ENCODE data around the gene SIGLEC1. TPM values are rescaled to one million over a fixed set of nuclear protein-coding genes. Genes with fewer than 3 reads are reported as not detected.

The SIGLEC1 gene
- total and polyA plus RNA-seq, 2 of the 8 experiments (the other 6 are each of a cell fraction or from before 2014, with no cell fraction given) = 0.02 TPM; not detected in 1

GRCh38 chr20:3747471-3747870 is 35.1 kb upstream of the SIGLEC1 start:
- no peak overlapping the region for H3K14ac ChIP-seq (ENCODE audit: insufficient read length)
- peak overlapping the region; percentile 37 for H3K56ac ChIP-seq (replicated peaks; ENCODE audit: insufficient read length, low read depth, low read length)
- H3K4me2 ChIP-seq (ENCODE audit: insufficient read depth in 1 of 2, low read depth in 2 of 2, low read length in 2 of 2) = no peak overlapping the region
- DNase-seq (ENCODE audit: low read depth in 1 of 2, low spot score in 2 of 2) (no peak), FAIRE-seq (no peak)
- no peak overlapping the region for H3K4me3 ChIP-seq (ENCODE audit: extremely low read depth in 1 of 4, insufficient read depth in 2 of 4, low read depth in 3 of 4, low read length in 4 of 4)
- H4K8ac ChIP-seq (ENCODE audit: extremely low read depth, insufficient read depth, low read length) = no peak overlapping the region
- no peak overlapping the region for H3K4ac ChIP-seq (replicated peaks; ENCODE audit: insufficient read length, low read depth, low read length)
- peaks cover 4 to 26% (median 22%) of the 10 kb centered on the region in 4 experiments for H3K27me3 ChIP-seq (replicated peaks in 1 of 4; ENCODE audit: control insufficient read depth in 3 of 4, extremely low read depth in 1 of 4, insufficient read depth in 3 of 4, low read length in 3 of 4)
- H3K23me2 ChIP-seq (ENCODE audit: low read depth, low read length) = peaks cover 24% of the 10 kb centered on the region
- H2BK5ac ChIP-seq (ENCODE audit: low read depth, low read length) = no peak overlapping the region
- H2BK20ac ChIP-seq (ENCODE audit: low read length) = no peak overlapping the region
- H3K27ac ChIP-seq (ENCODE audit: low read depth, low read length) = no peak overlapping the region
- H3K9ac ChIP-seq (replicated peaks in 1 of 4; ENCODE audit: extremely low read depth in 1 of 4, low read depth in 3 of 4, low read length in 3 of 4) = no peak overlapping the region
- no peak overlapping the region for H2AK5ac ChIP-seq (ENCODE audit: low read depth, low read length)
- H3K9me3 ChIP-seq (ENCODE audit: insufficient read depth in 2 of 2, low read depth in 1 of 2, low read length in 1 of 2) = no peaks in the 10 kb centered on the region
- H4K20me1 ChIP-seq (replicated peaks in 1 of 2; ENCODE audit: control insufficient read depth in 1 of 2, insufficient read depth in 2 of 2, low read length in 2 of 2) = peaks cover under 1 to 8% of the 10 kb centered on the region in 2 experiments
- H3K36me3 ChIP-seq (ENCODE audit: control insufficient read depth in 2 of 4, insufficient read depth in 4 of 4, low read length in 3 of 4) = no peaks in the 10 kb centered on the region; a peak in 1 of 8 replicates
- H4K91ac ChIP-seq (replicated peaks; ENCODE audit: insufficient read length, low read length) = no peak overlapping the region
- POLR2A ChIA-PET (ENCODE audit: partially characterized antibody) = interaction anchor here (0.8 to 1.6 kb wide), 4 partner anchors 14 to 74 kb away, joined by 3 to 6 read pairs (median 4); no protein-coding TSS in a partner anchor
- H3K4me1 ChIP-seq (replicated peaks in 1 of 4; ENCODE audit: control insufficient read depth in 3 of 4, insufficient read depth in 4 of 4, low read length in 3 of 4) = peaks cover 0 to 22% (median 8%) of the 10 kb centered on the region in 4 experiments; a peak in 5 of 7 replicates
- 87% methylated on average over 2 of the region's 2 CpGs; no CpG with 5 or more reads in 1 of the 2 experiments for WGBS, 2 experiments (ENCODE audit: extremely low coverage in 1 of 2, insufficient coverage in 1 of 2, insufficient read length in 1 of 2, insufficient replicate concordance in 2 of 2, low coverage in 1 of 2, low lambda C conversion rate in 2 of 2, missing lambda C conversion rate in 1 of 2)
- H2BK15ac ChIP-seq (ENCODE audit: low read length) = no peak overlapping the region
- H3K23ac ChIP-seq (ENCODE audit: insufficient read length) = no peak overlapping the region
- no peak overlapping the region for H2AFZ ChIP-seq (ENCODE audit: low read length)
- H3K18ac ChIP-seq (ENCODE audit: extremely low read depth, low read length) = no peak overlapping the region
- H3K79me2 ChIP-seq (ENCODE audit: control insufficient read depth in 1 of 2, insufficient read depth in 2 of 2, low read length in 2 of 2) = no peaks in the 10 kb centered on the region
- CTCF ChIA-PET (ENCODE audit: partially characterized antibody) = interaction anchor here (0.9 to 18.6 kb wide), 13 partner anchors 8 to 102 kb away, joined by 3 to 308 read pairs (median 21); partner anchors contain the start of genes ADISSP, HSPA12B and SIGLEC1
- TF ChIP-seq SRF (IDR thresholded peaks at IDR 0.05; ENCODE audit: low read depth, low read length) = no peak
- TF ChIP-seq RFX5 (IDR thresholded peaks at IDR 0.05; ENCODE audit: borderline replicate concordance, low read depth, low read length) = no peak
- TF ChIP-seq POLR2AphosphoS5 (IDR thresholded peaks at IDR 0.05; ENCODE audit: low read depth, low read length) = no peak
- TF ChIP-seq HDAC2 (IDR thresholded peaks at IDR 0.05; ENCODE audit: borderline replicate concordance in 1 of 2, low read depth in 2 of 2, low read length in 2 of 2) = no peak
- TF ChIP-seq SP1 (IDR thresholded peaks at IDR 0.05; ENCODE audit: low read depth, low read length) = no peak
- TF ChIP-seq KDM5A (IDR thresholded peaks at IDR 0.05; ENCODE audit: low read length) = no peak
- no peak overlapping the region for H4K5ac ChIP-seq (ENCODE audit: insufficient read length, low read depth, low read length)
- H3K79me1 ChIP-seq (ENCODE audit: low read depth, low read length) = no peaks in the 10 kb centered on the region
- no peak overlapping the region for H2BK12ac ChIP-seq (ENCODE audit: low read depth, low read length)
- no peak overlapping the region for H2BK120ac ChIP-seq (replicated peaks; ENCODE audit: low read depth, low read length)

Data from H1 (cell line).